Panc1 (cell line): Measurements from ENCODE around the gene CADPS2.

Experiments used
- TF ChIP-seq, protein P1 (sequence below), 2 experiments: IDR thresholded peaks; 2 replicates each; pipeline ENCODE4 v1.6.1; 2011 to 2012; ENCODE audit warnings: low read depth in 2 of 2, control low read depth in 1 of 2, low read length in 1 of 2, mild to moderate bottlenecking in 1 of 2, moderate library complexity in 1 of 2; ENCODE audit not compliant: insufficient read depth in 1 of 2
- TF ChIP-seq, protein P2 (sequence below): fragments of 450-650 bp; IDR thresholded peaks from 2 replicates; pipeline ENCODE4 v1.5.1; 2017; ENCODE audit warnings: mild to moderate bottlenecking

DNA sequence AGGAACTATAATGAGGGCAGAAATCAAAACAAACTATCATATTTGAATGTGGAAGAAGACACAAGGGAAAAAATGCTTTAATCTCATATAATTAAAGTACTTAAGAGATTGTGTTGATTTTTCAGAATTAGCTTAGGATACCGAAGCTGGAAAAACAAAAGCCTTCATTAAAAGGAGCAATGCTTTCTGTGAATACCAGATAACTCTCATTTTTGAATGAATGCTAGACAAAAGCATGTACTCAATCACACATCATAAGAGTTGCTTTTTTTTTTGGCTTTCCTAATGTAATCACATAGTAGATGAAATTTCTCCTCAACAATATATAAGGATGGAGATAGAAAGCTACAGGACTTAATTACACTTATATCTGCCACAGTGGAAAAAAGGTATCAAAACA, 43.3 kb downstream of the CADPS2 start:
- TF ChIP-seq, protein P1, sequence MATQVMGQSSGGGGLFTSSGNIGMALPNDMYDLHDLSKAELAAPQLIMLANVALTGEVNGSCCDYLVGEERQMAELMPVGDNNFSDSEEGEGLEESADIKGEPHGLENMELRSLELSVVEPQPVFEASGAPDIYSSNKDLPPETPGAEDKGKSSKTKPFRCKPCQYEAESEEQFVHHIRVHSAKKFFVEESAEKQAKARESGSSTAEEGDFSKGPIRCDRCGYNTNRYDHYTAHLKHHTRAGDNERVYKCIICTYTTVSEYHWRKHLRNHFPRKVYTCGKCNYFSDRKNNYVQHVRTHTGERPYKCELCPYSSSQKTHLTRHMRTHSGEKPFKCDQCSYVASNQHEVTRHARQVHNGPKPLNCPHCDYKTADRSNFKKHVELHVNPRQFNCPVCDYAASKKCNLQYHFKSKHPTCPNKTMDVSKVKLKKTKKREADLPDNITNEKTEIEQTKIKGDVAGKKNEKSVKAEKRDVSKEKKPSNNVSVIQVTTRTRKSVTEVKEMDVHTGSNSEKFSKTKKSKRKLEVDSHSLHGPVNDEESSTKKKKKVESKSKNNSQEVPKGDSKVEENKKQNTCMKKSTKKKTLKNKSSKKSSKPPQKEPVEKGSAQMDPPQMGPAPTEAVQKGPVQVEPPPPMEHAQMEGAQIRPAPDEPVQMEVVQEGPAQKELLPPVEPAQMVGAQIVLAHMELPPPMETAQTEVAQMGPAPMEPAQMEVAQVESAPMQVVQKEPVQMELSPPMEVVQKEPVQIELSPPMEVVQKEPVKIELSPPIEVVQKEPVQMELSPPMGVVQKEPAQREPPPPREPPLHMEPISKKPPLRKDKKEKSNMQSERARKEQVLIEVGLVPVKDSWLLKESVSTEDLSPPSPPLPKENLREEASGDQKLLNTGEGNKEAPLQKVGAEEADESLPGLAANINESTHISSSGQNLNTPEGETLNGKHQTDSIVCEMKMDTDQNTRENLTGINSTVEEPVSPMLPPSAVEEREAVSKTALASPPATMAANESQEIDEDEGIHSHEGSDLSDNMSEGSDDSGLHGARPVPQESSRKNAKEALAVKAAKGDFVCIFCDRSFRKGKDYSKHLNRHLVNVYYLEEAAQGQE (IDR thresholded peaks at IDR 0.05; ENCODE audit: insufficient read depth in 1 of 2, low read depth in 2 of 2, low read length in 1 of 2): no peak
- TF ChIP-seq, protein P2, sequence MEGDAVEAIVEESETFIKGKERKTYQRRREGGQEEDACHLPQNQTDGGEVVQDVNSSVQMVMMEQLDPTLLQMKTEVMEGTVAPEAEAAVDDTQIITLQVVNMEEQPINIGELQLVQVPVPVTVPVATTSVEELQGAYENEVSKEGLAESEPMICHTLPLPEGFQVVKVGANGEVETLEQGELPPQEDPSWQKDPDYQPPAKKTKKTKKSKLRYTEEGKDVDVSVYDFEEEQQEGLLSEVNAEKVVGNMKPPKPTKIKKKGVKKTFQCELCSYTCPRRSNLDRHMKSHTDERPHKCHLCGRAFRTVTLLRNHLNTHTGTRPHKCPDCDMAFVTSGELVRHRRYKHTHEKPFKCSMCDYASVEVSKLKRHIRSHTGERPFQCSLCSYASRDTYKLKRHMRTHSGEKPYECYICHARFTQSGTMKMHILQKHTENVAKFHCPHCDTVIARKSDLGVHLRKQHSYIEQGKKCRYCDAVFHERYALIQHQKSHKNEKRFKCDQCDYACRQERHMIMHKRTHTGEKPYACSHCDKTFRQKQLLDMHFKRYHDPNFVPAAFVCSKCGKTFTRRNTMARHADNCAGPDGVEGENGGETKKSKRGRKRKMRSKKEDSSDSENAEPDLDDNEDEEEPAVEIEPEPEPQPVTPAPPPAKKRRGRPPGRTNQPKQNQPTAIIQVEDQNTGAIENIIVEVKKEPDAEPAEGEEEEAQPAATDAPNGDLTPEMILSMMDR: no peak
